Right atrium auricular region (tissue), 2 donors: ENCODE results near the gene OR14A2. TPM values are rescaled to one million over a fixed set of nuclear protein-coding genes. Genes with fewer than 3 reads are reported as not detected.
"Not testable (repeated sequence)": the region's sequence is repeated elsewhere in the genome, so short reads cannot be mapped to it uniquely, and the experiment has no call there.

ENCODE experiments used
- DNase-seq: peaks from one replicate; pipeline ENCODE4 v3.0.0-alpha.2; 2019; ENCODE audit warnings: low spot score
- H3K27ac ChIP-seq, 2 donors: fragments of 200-600 bp; sonication (generic); 1 replicate in 1 of 2; 2 replicates in 1 of 2; pipeline ENCODE4 v1.5.1; 2016 to 2019
- H3K27me3 ChIP-seq, 2 donors: fragments of 200-600 bp; sonication (generic); one replicate each; pipeline versions ENCODE4 v1.5.1 to v1.6.0; 2017 to 2019
- H3K36me3 ChIP-seq: fragments of 200-600 bp; sonication (generic); one replicate; pipeline ENCODE4 v1.5.1; 2016
- H3K4me1 ChIP-seq, 2 donors: fragments of 200-600 bp; sonication (generic); one replicate each; pipeline versions ENCODE4 v1.5.1 to v1.6.0; 2017 to 2019
- H3K4me3 ChIP-seq, 2 donors: fragments of 200-600 bp; sonication (generic); 1 replicate in 1 of 2; 2 replicates in 1 of 2; pipeline ENCODE4 v1.5.1; 2017 to 2019; ENCODE audit warnings: mild to moderate bottlenecking in 1 of 2, moderate library complexity in 1 of 2
- H3K9me3 ChIP-seq, 2 donors: fragments of 200-600 bp; sonication (generic); one replicate each; pipeline ENCODE4 v1.5.1; 2019
- CTCF ChIP-seq, 2 donors: fragments of 200-600 bp; sonication (generic); IDR thresholded peaks; one replicate each; pipeline ENCODE4 v1.5.1; 2019; ENCODE audit warnings: antibody characterized with exemption in 2 of 2
- total RNA-seq, 2 donors: library from RNA; depleted of rRNA; stranded (reverse); fragments of >200 nt; gene quantifications; one replicate each; pipeline ENCODE4 v1.1.0, GENCODE V29; 2016

Gene OR14A2
- not detected for total RNA-seq

GRCh38 chr1:247748041-247748440 lies at the start of gene OR14A2:
TSS of gene OR14A2 (minus strand) at chr1:247748141.
- no peak for DNase-seq
- H3K4me3 ChIP-seq = no peak within 1 kb of the TSS
- no peak within 1 kb of the TSS for H3K27ac ChIP-seq
- no peak for TF ChIP-seq CTCF (IDR thresholded peaks at IDR 0.05)
- H3K4me1 ChIP-seq = no peaks in the 10 kb centered on the region
- no peaks in the 10 kb centered on the region for H3K36me3 ChIP-seq
- peaks cover 0 to 24% of the 10 kb centered on the region in 2 donors for H3K9me3 ChIP-seq
- H3K27me3 ChIP-seq = no peaks in the 10 kb centered on the region

- DNase-seq = no peak
- H3K9me3 ChIP-seq = no peaks in the 10 kb centered on the region
- no peaks in the 10 kb centered on the region for H3K27me3 ChIP-seq
- TF ChIP-seq CTCF (IDR thresholded peaks at IDR 0.05) = no peak
- H3K4me3 ChIP-seq = no peak overlapping the region
- no peaks in the 10 kb centered on the region for H3K36me3 ChIP-seq
- H3K27ac ChIP-seq = no peak overlapping the region
- no peaks in the 10 kb centered on the region for H3K4me1 ChIP-seq
These were observed 49.6 kb upstream of the OR14A2 start for GRCh38 chr1:247797518-247797917.

- TF ChIP-seq CTCF (IDR thresholded peaks at IDR 0.05) = no peak
- DNase-seq = no peak
- H3K4me3 ChIP-seq = no peak overlapping the region
- H3K36me3 ChIP-seq = no peaks in the 10 kb centered on the region
- no peaks in the 10 kb centered on the region for H3K9me3 ChIP-seq
- no peaks in the 10 kb centered on the region for H3K27me3 ChIP-seq
- no peak overlapping the region for H3K27ac ChIP-seq
- no peaks in the 10 kb centered on the region for H3K4me1 ChIP-seq
These were observed 21.7 kb upstream of the OR14A2 start for GRCh38 chr1:247769603-247770002.

GRCh38 chr1:247760456-247760855 lies 12.5 kb upstream of the OR14A2 start, which contains the start of gene OR1C1:
TSS of gene OR1C1 (minus strand) at chr1:247760556. CDS start at chr1:247758406, 2,150 bp downstream.
- Histone ChIP-seq H3K9me3 (no peaks in the 10 kb centered on the region), H3K27ac (no peak within 1 kb of the TSS), H3K27me3 (no peaks in the 10 kb centered on the region), H3K4me1 (no peaks in the 10 kb centered on the region), H3K4me3 (no peak within 1 kb of the TSS), H3K36me3 (no peaks in the 10 kb centered on the region)
- TF ChIP-seq CTCF (IDR thresholded peaks at IDR 0.05) = no peak
- DNase-seq = no peak

- H3K27ac ChIP-seq, H3K36me3 ChIP-seq, DNase-seq, H3K4me1 ChIP-seq, H3K4me3 ChIP-seq, H3K27me3 ChIP-seq: not testable (repeated sequence)
- peaks cover 0 to 24% of the 10 kb centered on the region in 2 donors for H3K9me3 ChIP-seq
These were observed 6.4 kb upstream of the OR14A2 start for GRCh38 chr1:247754311-247754710.

- no peak overlapping the region for H3K4me3 ChIP-seq
- peaks cover 0 to 24% of the 10 kb centered on the region in 2 donors for H3K9me3 ChIP-seq
- no peak for DNase-seq
- H3K27ac ChIP-seq = no peak overlapping the region
- H3K4me1 ChIP-seq = no peaks in the 10 kb centered on the region
- TF ChIP-seq CTCF (IDR thresholded peaks at IDR 0.05) = no peak
- no peaks in the 10 kb centered on the region for H3K36me3 ChIP-seq
- no peaks in the 10 kb centered on the region for H3K27me3 ChIP-seq
These were observed 1.9 kb upstream of the OR14A2 start for GRCh38 chr1:247749870-247750269.
